HUDEP-2 (cell line): ENCODE results near the gene TLDC2.
"Not testable (repeated sequence)": the region's sequence is repeated elsewhere in the genome, so short reads cannot be mapped to it uniquely, and the experiment has no call there.

Experiments used
- DNase-seq, 76 experiments: peaks; one replicate each; lab custom pipeline; 2025; ENCODE audit not compliant: unreplicated experiment in 76 of 76; lab: John Stamatoyannopoulos, UW

Gene TLDC2

DNA sequence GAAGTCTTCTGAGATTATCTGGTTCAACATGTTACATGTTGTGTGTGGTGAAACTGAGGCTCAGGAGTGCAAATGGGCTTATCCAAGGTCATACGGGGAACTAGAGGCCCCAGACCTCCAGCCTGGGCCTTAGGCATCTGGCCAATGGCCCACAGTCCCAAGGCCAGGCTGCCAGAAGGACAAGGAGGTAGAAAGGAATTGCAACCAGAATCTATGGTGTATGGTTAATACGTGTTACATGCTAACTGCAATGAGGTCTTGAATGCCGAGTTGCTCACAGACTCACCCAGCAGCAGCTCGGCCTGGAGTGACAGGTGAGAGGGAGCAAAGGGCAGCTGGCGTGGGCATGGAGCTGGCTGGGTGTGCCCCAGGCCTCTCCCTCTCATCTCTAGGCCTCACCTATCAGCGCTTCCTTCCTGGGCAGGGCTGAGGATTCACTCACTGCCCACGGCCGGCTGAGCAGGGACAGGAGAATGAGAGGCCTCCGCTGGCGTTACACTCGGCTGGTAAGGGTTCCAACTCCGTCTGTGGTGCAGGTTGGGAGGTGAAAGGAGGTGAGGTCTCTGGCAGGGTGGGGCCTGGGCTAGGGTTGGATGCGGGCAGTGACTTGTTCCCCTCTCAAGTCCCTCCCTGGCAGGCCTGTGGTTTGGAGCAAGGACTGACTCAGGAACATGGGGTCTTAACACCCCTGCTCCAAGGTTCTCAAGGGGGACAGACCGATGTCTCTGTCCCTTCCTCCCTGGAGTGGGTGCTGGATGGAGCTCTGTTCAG lies at the start of gene TLDC2:
TLDC2 (plus strand) TSS at position 437 of the 771 bp plus-strand sequence; CDS start at position 474, 37 bp downstream.
- DNase-seq, result peak in 2 of 76 experiments; percentile 5 to 10

DNA sequence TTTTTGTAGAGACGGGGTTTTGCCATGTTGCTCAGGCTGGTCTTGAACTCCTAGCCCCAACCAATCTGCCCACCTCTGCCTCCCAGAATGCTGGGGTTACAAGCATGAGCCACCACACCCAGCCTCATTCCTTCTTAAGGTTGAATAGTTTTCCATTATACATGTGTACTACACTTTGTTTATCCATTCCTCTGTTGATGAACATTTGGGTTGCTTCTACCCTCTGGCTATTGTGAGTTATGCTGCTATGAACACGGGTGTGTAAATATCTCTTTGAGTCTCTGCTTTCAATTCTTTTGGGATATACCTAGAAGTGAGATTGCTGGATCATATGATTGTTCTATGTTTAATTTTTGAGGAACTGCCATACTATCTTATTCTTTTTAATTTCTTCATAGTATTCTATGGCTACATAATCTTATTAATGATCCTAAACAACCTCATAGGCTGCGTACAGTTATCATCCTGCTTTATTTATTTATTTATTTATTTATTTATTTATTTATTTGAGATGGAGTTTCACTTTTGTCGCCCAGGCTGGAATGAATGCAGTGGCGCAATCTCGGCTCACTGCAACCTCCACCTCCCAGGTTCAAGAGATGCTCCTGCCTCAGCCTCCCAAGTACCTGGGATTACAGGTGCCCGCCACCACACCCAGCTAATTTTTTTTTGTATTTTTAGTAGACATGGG lies 49.2 kb upstream of the TLDC2 start:
- DNase-seq, result no peak

DNA sequence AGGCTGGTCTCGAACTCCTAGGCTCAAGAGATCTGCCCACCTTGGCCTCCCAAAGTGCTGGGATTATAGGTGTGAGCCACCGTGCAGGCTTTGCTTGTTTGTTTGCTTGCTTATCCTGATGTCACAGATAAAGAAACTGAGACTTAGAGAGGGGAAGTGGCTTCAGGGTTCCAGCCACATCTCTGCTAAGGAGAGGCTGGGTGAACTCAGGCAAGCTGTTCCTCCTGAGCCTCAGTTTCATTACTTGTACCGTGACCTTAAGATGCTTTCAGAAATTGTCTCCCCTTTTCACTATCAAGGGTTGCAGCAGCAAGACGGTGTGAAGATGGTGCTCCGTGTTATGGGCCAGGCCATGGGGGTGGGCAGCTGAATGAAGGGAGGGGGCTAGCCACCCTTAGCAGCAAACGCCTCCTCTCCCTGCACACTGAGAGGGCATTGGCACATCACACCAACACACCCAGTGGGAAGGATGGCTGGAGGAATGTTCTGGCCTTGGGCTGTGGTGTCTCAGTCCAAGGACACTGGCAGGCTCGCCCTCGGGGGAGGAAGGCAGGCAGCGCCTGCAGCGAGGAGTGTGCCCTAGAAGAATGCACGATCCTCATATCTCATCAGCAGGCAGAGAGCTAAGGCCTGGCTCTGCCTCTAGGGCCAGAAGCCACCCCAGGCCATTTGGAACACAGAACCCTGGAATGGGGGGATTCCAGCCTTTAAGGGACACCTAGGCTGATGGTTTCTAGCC lies 48.2 kb upstream of the TLDC2 start:
- no peak for DNase-seq

DNA sequence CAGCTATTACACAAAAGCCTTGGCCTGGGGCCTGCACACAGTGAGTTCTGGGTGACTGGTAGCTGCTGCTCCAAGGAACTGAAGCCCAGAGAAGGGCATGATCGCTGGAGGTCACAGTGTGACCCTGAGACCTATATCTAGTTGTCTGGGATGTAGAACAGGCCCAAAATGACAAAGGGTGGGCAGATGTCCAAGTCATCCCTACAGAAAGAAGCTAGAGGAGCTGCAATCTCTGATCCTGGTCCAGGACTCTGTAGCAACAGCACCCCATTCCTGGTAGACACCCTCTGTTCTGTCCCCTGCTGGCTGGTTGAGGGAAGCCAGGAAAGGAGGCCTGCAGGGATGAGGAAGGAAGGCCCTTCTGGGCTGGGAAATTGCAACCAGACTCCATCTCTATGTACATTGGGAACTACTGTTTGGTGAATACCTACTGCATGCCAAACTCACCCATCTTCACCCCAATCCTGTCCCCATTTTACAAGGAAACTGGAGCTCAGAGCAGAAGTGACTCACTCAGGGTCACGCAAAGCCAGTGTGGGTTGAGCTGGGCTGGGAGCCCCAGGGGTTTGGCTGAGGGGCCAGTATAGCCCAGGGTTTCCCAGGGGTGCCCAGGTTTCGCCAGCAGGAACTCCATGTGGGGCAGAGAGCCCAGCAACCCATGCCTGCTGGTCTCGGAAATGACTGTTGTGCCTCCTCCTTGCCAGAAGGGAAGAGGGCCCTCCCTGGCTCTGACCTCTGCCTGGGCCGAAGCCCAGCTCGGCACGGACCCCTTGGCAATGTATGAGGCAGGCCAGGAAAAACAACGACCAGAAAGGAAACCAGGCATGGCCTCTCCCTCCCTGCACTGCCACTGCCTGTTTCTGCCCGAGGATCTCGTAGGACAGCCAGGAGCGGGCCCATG lies 44.9 kb upstream of the TLDC2 start:
- DNase-seq, result no peak

- DNase-seq, result no peak
These were observed 43.1 kb upstream of the TLDC2 start for GRCh38 chr20:36832791-36833190.

- no peak for DNase-seq
These were observed 42.5 kb upstream of the TLDC2 start for GRCh38 chr20:36833275-36834020.

DNA sequence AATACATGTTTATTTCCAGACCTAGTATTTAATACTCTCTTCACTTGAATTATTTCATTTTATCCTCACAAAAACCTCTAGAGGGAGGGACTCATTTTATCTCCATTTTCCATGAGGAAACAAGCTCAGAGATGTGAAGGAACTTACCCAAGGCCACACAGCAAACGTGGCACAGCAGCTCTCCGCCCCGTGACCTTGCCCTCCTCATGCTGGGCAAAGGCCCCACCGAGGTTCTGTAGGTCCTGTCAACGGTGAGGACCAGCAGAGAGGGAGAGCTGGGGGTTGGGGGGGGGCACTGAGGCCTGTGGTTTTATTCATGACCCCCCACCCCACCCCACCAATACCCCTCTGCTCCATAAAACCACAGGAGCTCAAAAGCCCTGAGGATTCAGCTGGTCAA lies 40.9 kb upstream of the TLDC2 start:
- DNase-seq, result no peak

GRCh38 chr20:36835453-36836198 lies 40.3 kb upstream of the TLDC2 start:
- peak in 75 of 76 experiments; percentile 24 to 96 (median 86) for DNase-seq

GRCh38 chr20:36836591-36837269 lies 39.2 kb upstream of the TLDC2 start:
- DNase-seq, result peak in 67 of 76 experiments; percentile 10 to 78 (median 55)

DNA sequence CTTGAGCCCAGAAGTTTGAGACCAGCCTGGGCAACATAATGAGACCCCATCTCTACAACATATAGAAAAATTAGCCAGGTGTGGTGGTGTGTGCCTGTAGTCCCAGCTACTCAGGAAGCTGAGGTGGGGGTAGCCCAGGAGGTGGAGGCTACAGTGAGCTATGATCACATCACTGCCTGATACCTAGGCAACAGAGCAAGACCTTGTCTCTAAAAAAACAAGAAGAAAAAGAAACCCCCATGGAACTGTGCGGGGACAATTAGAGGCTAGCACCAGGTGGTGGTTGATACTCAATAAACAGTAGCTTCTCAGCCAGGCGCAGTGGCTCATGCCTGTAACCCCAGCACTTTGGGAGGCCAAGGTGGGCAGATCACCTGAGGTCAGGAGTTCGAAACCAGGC lies 37.6 kb upstream of the TLDC2 start:
- not testable (repeated sequence) for DNase-seq

GRCh38 chr20:36839150-36839549 lies 36.8 kb upstream of the TLDC2 start:
- DNase-seq, result no peak

- not testable (repeated sequence) for DNase-seq
These were observed 34.9 kb upstream of the TLDC2 start for GRCh38 chr20:36841030-36841429.

DNA sequence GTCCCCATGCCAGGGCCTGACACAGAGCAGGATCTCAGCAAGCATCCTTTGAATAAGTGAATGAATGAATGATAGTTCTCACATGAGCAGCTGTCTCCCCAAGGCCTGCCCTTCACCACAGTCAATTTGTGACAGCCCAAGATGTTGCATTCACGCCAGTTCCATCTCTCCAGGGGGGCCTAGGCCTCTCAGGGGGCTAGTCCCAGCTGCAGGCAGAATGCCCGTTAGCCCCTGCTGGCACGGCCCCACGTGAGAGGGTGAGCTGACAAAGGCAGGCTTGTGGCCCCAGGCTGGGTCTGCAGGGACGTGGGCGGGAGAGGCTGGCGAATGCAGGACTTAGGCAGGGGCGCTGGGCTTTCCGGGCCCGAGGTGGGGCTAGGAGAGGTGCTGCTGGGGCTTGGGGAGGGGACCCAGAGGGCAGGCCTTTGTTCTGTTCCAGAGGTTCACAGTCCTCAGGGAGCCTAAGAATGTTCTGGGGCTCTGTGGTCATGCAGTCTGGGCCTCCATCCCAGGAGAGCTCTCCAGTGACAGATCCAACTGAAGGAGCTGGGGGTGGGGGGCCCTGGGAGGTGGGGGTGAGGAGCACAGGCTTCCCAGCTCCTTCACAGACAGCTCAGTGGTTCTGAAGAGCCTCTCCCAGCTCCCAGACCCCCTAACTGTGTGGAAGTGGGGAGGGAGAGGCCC lies 30.5 kb upstream of the TLDC2 start:
- no peak for DNase-seq

DNA sequence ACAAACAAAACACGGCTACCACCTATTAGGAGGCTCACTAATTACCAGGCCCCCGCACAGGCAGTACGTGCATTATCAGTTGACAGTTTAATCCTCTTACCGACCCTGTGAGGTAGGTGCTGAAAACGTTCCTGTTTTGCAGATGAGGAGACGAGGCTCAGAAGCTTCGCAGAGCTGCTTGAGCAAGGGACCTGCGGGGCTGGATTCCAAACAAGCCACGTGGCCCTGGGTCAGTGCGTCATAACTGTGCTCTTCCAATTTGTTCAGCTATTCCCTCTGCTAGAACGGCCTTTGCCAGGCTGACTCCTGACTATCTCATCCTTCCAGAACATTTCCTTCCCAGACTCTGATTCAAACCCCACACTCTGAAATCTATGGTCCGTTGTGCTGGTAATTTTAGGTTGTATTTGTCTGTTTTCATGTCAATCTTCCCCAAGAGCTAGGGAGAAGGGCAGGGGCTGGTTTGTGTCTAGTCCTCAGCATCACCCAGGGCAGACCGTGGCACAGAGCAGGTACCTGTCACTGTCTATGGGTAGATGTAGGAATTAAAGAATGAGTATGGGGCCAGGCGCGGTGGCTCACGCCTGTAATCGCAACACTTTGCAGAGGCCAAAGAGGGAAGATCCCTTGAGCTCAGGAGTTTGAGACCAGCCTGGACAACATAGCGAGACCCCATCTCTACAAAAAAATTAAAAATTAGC lies 28.8 kb upstream of the TLDC2 start:
- no peak for DNase-seq

- DNase-seq, result no peak
These were observed 28.3 kb upstream of the TLDC2 start for GRCh38 chr20:36847710-36848040.

GRCh38 chr20:36848078-36848660 lies 27.8 kb upstream of the TLDC2 start:
- no peak for DNase-seq

GRCh38 chr20:36848677-36849076 lies 27.3 kb upstream of the TLDC2 start:
- DNase-seq, result no peak
